GM19467 (cell line): ENCODE measurements around the gene FBXL3.

ENCODE experiments used
- ATAC-seq: cut with Tn5 transposase; IDR thresholded peaks from one replicate; pipeline ENCODE4 v1.9.1; 2021; ENCODE audit warnings: mild to moderate bottlenecking, moderate library complexity; ENCODE audit not compliant: unreplicated experiment

FBXL3 gene, protein sequence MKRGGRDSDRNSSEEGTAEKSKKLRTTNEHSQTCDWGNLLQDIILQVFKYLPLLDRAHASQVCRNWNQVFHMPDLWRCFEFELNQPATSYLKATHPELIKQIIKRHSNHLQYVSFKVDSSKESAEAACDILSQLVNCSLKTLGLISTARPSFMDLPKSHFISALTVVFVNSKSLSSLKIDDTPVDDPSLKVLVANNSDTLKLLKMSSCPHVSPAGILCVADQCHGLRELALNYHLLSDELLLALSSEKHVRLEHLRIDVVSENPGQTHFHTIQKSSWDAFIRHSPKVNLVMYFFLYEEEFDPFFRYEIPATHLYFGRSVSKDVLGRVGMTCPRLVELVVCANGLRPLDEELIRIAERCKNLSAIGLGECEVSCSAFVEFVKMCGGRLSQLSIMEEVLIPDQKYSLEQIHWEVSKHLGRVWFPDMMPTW

DNA sequence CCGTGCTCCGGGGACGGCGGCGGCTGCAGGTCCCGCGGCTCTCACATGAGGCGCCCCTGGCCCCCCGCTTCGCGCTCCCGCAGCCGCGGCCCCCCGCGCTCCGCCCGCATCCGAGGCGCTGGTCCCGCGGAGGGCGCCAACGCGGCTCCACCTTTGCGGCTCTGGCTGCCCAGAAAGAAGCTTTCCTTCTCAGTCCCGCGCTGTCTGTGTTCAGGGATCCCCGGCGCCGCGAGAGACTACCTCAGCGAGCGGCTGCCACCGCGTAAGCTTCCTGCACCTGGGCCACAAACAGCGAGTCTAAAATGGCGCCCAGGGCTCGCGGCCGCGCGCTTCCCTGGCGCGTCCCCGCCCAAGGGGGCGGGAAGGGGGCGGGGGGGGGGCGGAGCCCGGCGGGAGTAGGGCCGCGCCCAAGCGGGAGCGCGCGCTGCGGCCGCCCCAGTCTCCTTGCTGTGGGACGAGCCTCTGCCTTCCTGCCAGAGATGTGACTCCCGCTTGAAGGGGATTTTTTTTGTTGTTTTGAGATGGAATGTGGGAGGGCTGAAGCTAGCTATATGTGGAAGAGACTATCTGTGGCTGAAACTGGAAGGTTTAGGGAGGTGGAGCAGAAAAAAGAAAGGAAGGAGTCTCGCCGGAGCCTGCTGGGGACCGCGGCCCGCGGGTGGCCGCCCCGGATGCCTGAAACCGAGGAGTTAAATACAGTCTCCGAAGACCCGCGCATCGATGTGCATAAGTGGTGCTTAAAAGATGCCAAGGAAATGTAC, at the start of gene FBXL3:
TSS of gene FBXL3 (minus strand) at position 299 of the 761 bp plus-strand sequence. CDS start 5,299 bp downstream, outside the sequence.
- ATAC-seq, result peak; percentile 58

DNA sequence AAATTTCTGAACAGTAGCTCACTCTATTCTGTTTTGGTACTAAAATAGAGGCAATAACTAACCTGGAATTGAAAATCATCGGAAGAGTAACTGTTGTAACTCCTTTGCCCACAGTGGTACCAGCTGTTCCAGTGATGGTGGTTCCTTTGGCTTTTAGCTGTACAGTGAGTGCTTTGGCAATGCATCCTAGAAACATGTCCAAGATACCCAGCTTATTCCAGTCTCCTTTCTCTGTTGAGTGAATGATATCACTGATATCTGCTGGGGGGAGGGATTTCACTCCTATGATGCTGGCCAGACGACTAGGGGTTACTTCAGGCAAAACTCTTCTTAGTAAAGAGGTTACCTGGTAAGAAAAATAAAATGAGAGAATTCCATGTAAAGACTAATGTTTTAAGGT, 40.6 kb upstream of the FBXL3 start:
- ATAC-seq, result no peak

DNA sequence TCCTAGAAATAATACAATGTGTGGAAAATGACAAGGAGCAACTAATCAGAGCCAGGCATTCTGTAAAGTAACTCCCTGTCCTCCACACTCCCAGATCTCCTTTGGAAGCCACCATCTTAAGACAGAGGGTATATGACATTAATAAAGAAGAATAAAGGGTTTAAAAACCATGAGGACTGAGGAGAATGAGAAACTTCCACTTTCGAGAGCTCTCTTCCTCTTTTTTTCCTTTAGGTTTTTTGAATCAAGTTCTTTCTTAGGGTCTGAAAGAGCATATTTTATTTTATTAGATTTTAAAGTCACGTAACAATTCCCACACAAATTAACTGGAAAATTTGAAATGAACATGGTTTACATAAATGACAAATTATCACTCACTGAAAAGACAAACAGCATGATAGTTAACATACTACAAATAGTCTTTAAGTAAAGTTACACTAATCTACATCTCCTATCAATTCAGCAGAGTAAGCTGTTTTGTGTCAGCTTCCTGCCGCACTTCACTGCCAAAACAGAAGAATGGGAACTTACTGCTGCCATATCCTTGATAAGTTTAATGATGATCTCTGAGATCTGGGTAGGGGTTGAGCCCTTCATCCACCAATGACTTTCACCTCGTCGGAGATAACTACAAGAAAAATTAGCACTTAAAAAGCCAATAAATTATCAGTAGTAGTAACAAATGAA, 38.6 kb upstream of the FBXL3 start:
- ATAC-seq, result no peak

DNA sequence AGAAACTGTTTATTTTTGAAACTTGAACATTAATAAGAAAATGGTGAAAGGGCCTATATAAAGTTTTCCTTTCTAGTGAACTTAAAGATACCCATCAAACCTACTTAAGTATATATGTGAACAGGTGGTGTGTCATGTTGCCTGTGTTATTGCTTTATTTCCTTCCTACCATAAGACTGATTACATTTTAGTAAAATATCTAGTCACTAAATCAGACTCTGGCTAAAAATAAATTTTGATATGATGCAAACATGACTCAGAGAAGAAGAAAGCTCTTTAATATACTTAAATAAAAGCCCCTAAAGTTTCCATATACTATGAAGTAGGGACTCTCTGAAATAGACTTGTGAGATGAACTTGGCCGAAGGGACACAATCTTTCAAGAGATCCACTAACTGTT, 35.1 kb upstream of the FBXL3 start:
- ATAC-seq, result no peak

DNA sequence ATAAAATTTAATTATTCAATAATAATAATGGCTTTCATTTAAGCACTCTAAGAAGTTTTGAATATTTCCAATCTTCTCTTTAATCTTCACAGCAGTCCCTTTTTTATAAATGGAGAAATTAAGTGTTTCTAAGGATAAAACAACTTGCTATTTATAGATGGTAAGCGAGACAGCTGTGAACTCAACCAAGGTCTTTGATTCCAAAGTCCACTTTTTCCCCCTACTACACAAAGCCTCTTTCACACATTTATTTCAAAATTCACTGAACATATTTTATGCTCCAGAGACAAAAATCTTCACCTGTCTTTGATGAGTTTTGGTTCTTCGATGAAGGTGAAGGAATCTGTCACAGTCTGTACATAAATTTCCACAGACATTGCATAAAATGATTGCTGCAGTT, 34.4 kb upstream of the FBXL3 start:
- ATAC-seq, result no peak

DNA sequence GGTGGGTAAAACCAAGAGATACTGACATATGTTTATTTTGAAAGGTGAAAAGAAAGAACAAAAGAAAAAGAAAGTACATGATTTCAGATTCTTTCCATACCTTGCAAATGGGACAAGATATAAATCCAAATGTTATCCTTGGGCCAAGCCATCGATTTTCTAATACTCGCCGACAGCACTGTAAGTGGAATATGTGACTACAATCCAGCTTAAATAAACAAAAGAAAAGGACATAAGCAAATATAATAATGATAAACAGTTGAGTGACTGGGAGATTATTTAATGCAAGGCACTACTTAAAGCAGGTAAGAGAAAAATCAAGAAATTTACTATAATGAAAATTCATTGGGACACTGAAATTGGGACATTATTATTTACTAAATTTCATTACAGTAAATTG, 29.9 kb upstream of the FBXL3 start:
- ATAC-seq, result no peak

DNA sequence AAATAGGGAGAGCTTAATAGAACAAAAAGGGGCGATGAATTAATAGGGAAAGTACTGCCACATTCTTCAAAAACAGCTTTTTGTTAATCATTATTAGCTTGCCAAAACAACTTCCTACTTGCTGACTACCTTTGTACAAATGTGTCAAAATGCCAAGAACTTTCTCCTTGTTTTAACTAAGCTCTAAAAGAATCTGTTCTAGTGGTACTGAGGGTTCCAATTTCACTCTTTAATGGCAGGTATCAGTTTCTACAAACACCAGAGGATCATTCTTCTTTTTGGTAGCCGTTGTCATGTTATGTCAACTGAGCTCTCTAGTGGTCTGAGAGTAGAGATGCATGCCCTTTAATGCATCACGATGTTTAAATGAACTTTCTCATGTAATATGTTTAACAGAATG, 29.4 kb upstream of the FBXL3 start:
- ATAC-seq, result no peak

DNA sequence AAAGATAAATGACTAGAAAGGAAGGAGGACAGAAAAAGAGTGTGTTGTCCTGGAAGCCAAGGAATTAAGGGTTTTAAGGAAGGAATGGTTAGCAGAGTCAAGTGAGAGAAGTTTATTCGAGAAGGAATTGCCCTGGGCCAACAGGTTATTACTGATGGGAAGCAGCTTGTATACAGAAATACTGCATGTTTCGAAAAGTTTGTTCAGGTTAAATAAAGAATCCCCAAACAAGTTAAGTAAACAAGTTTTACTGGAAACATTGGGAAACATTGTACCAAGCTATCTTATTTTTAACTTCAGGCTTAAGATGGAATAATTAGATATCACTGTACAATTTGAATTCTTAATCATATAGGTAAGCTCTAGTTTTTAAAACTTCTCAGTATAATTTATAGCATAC, 28.2 kb upstream of the FBXL3 start:
- ATAC-seq, result no peak

DNA sequence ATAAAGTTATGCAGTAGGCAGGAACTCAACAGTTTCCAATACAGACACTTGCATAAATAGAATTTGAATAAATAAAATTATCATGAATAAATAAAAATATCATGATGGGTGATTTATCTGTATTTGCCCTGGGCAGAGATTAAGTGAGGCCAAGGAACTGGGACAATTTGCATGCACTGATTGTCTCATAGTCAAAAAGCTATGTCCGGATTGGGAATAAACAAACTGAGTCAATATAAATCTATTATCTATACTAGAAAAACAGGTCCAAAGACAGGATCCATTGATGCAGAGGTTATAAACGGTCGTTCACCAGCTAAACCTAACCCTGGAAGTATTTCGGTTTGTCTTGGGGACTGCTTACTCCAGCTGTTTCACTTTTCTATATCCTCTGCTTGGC, 26.2 kb upstream of the FBXL3 start:
- ATAC-seq, result no peak

DNA sequence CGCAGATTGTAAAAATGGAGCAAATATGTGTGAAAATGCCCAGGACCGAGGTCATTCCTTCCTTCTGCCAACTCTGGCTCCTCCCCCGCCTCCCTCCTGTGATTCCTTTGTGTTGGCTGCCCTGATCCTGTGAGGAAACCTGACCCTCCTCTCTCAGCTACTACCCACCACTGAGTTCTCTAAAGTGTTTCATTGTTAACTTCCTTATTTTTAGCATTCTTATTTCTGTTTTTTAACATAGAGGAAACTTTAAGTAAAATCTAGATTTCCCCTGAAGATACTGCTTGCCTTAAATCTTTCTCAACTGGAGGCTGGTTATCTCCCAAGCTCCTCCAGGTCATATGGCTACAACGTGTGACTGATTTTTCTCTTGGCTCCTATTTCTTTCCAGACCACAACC, 21.7 kb upstream of the FBXL3 start:
- ATAC-seq, result no peak

DNA sequence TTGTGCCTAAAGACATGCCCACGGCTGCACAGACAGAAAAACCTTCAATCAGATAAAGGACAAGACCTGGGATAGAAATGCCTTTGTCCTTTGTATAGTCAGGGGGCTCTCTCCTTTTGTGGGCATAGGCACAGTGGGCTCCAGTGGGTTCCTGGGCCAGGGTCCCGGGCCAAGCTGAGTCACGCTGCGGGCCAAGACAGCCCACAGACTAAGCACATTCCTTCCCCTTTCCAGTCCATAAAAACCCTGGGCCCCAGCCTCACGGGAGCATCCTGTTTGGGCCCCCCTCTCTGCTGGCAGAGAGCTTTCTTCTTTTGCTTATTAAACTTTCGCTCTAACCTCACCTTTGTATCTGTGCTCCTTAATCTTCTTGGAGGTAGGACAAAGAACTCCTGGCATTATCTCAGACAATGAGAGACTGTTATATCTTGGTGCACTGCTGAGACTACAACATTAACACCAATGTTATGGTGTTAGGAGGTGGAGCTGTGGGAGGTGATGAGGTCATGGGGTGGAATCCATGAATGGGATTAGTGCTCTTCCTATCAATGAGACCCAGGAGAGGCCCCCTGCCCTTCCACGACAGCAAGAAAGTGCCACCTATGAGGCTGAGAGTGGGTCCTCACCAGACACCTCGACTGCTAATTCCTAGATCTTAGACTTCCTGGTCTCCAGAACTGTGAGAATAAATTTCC, 20.8 kb upstream of the FBXL3 start:
- ATAC-seq, result no peak

DNA sequence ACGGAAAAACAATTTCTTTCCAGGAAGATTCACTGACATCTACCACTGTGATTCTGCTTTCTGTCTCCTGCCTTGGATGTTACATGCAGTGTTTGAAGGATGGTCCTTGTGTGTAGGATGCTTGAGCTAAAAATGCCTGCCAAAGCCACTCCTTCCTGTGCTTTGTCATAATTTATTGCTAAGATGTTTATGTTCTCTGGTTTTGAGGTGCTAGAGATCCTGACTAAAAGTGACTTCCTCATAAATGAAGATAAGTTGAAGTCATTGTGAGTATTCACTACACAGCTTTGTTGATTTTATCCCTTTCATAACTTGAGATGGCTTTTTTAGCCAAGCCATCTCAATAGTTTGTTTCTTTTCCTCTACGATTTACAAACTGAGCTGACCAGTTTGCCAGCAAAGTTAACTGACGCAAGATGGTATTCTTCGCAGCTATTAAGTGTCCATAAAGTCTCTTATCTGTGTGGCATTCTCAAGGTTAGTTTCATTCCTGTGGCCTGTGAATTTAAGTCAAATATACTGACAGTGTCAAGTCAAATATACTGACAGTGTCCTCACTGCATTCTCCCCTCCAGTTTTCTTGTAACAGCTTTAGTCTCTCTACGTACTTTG, 15.7 kb upstream of the FBXL3 start:
- ATAC-seq, result no peak

DNA sequence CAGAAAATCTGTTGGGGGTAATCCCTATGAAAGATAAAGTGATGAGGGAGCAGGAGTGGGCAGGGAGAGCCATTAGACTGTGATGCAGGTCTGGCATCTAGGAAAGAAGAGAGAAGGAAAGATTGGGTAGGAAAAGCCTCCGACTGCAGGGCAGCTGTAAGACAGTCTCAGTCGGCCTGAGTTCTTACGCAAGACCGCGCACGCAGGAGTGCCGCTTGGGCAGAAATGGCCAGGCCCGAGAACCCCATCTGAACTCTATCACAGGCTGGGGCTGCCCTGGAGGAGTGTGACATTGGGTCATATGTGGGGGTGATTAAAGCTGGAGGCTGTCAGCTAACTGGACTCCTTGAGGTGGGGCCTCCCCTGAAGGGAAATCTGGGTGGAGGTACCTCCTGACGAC, 13.9 kb upstream of the FBXL3 start:
- no peak for ATAC-seq

DNA sequence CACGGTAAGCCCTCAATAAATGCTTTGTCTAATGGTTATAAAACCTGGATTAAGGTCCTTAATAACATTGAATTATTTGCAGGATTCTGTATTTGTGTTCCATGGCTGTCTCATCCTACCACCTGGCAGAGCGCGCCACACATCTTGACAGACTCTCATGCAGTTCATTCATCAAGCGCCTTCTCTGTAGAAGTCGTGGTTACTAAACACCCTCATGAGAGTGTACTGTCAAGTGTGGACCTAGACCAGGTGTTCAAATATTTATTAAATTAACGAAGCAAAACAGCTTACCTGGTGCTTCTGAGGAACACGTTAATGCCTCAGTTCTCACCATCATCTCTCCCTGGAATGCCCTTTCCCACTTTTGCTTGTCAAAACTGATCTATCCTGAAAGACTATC, 13.1 kb upstream of the FBXL3 start:
- no peak for ATAC-seq

DNA sequence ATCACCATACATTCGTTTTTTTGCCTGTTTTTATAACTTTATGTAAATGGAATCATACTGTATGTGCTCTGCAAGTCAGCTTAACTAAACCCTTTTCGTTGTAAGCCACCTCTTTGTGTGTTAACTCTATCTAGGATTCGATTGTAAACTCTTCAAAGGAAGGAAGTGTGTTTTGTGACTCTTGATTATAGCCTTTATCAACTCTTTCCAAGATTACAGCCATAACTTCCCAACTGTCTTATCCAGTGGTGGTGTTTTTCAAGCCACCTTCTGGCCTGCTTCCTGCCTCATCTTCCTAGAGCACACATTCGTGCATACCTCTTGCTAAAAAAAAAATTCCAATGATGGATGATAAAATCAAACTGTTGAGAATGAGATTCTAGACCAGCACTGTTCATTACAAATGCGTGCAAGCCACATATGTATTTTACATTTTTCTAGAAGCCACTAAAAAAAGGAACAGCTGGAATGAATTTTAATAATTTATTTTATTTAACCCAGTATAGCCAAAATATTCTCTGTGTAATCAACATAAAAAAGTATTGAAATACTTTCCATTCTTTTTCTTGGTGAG, 12.0 kb upstream of the FBXL3 start:
- ATAC-seq, result no peak

DNA sequence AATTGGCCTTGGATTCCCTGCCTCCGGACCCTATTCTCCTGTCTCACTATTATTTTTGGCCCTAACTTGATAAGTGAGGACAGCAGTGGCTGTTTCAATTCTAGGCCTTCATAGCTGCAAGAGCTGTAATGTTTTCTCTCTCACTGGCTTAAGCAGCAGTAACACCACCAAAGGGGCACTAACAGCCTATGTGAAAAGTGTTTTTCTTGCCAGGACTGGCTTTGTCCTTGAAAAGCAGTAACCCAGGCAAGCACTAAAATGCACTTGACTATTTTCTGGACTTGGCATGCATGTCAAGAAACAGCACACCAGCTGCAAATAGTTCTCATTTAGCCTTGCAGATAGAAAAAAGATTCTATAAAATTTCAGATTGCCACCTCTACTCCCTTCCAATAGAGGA, 9.3 kb upstream of the FBXL3 start:
- no peak for ATAC-seq

DNA sequence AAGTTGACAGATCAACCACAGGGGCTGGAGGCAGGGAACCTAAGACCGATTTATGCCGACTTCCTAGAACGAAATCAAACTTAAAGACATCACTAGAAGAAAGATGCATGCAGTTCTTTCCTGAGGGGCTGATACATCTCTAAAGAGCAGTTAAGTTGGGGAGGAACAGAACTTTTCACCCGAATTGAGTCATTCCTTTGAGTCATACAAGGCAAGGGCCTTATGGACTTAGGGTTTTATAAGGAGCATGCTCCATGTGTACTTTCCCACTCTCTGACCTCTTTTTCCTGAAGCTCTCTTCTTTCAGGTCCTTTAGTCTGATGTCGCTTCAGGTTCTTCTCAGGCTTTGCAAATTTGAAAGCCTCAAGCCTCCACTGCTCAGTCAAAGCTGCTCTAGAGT, 7.9 kb upstream of the FBXL3 start:
- no peak for ATAC-seq

DNA sequence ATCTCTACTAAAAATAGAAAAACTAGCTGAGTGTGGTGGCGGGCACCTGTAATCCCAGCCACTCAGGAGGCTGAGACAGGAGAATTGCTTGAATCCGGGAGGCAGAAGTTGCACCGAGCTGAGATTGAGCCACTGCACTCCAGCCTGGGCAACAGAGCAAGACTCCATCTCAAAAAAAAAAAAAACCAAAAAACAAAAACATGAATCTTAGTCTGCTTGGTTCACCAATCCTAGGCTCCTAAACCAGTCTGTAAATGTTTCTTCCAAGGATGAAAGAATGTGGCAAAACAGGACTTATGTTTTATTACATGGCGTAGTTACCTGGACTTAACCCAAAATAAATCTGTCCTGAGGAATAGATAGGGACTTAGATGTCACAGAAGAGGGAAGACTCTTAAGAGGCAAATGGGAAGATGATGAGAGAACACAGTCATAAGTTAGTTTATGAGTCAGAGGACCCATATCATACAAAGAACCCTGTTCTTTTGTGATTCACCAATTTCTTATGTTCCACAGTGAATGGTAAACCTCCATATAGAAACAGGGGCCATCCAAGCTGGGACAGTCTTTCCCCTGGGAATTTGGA, 6.9 kb upstream of the FBXL3 start:
- ATAC-seq, result no peak

DNA sequence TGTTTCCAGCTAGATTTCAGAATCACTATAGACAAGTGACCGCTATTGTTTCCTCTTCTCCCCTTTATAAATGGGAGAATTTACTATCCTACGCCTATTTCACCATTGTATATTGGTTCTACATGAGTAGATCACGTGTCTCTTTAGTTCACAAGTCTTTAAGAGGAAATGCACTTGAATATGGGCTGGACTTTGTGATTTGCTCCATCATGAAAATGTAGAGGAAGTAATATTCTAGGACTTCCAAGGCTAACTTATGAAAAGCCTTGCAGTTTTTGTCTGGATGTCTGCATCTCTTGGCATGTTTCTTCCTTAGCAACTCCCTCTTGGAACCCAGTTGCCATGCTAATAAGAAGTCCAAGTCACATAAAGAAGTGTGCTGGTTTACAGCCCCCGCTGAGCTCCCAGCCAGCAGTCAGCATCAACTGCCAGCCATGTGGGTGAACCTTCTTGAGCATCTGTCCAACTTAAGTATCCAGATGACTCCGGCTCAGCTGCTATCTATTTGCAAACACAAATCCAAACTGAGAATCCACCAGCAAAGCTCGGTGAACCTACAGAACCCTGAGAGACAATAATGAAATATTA, 4.8 kb upstream of the FBXL3 start:
- no peak for ATAC-seq

DNA sequence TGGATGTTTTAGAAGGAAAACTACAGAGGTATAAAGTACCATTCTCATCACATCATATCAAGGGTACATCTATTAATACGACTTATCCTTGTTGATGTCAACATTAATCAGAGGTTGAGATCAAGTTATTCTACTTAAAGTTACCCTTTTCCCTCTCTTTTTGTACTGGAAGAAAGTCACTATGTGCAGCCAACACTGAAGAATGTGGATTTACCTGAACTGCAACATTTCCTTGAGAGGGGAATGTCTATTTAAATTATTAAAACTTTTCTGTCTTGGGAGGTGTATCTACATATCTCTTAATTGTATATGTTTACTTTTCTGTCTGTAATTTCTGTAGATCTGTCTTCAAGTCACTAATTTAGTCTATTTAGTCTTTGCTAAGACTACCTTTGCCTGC, 2.5 kb upstream of the FBXL3 start:
- no peak for ATAC-seq
